Measurements from ENCODE around the gene PITPNM1.

- no peak for TF ChIP-seq EZH2 (IDR thresholded peaks at IDR 0.05; ENCODE audit: insufficient read depth, poor library complexity, severe bottlenecking)
- no peak for TF ChIP-seq EZH2phosphoT487 (IDR thresholded peaks at IDR 0.05; ENCODE audit: insufficient read depth, low read depth)
Measured at GRCh38 chr11:67507864-67508485, 2.8 kb upstream of the PITPNM1 start, which contains the start of gene CDK2AP2.
